Endothelial cell of umbilical vein (primary cell): Measurements from ENCODE around the gene SUPT4H1. TPM values are rescaled to one million over a fixed set of nuclear protein-coding genes. Genes with fewer than 3 reads are reported as not detected.

Experiments used
- BruUV-seq: library from RNA; stranded (reverse); fragments of 400-500 nt; replicated peaks from 2 replicates; lab custom pipeline; 2021; lab: Mats Ljungman, UMichigan
- CTCF ChIA-PET: fragments of 300-600, 350-600 bp; sonication (Branson Sonifier 250); formaldehyde crosslinking; loops from one replicate; lab custom pipeline; 2021; ENCODE audit warnings: antibody characterized with exemption, inconsistent platforms; lab: Charles Lee
- POLR2A ChIA-PET: fragments of 300-600, 350-600 bp; sonication (Branson Sonifier 250); formaldehyde crosslinking; loops from one replicate; lab custom pipeline; 2021; ENCODE audit warnings: antibody characterized with exemption, inconsistent platforms; lab: Charles Lee
- DNase-seq: peaks from one replicate; pipeline ENCODE4 v3.0.0-alpha.2; 2011; ENCODE audit warnings: low read depth, low spot score
- FAIRE-seq: peaks from 2 replicates; lab custom pipeline; 2011; peaks lifted over from hg19 to GRCh38; lab: Jason Lieb, UNC
- H2AFZ ChIP-seq: 2 replicates; pipeline ENCODE4 v1.6.0; 2012; ENCODE audit warnings: low read depth, low read length, control low read depth, inconsistent platforms
- H3K27ac ChIP-seq: 2 replicates; pipeline ENCODE4 v1.5.1; 2011; ENCODE audit warnings: low read depth, mild to moderate bottlenecking, control low read depth, low read length, moderate library complexity; ENCODE audit not compliant: insufficient read depth
- H3K27me3 ChIP-seq, 2 experiments: 2 replicates each; pipeline versions ENCODE4 v1.6.0 to v1.6.1; 2011; ENCODE audit warnings: low read length in 2 of 2, mixed read lengths in 1 of 2; ENCODE audit not compliant: control insufficient read depth in 2 of 2, insufficient read depth in 2 of 2
- H3K36me3 ChIP-seq, 2 experiments: 2 replicates in 1 of 2; 3 replicates in 1 of 2; pipeline ENCODE4 v1.5.1; 2011; ENCODE audit warnings: low read length in 2 of 2, mild to moderate bottlenecking in 1 of 2, moderate library complexity in 1 of 2; ENCODE audit not compliant: control insufficient read depth in 2 of 2, insufficient read depth in 2 of 2; ENCODE audit errors: extremely low read depth in 1 of 2
- H3K4me1 ChIP-seq: 3 replicates; pipeline ENCODE4 v1.5.1; 2011; ENCODE audit warnings: mild to moderate bottlenecking, low read length; ENCODE audit not compliant: control insufficient read depth, insufficient read depth; ENCODE audit errors: extremely low read depth
- H3K4me2 ChIP-seq: 2 replicates; pipeline ENCODE4 v1.6.1; 2011; ENCODE audit warnings: low read length, control low read depth, mixed read lengths; ENCODE audit not compliant: insufficient read depth
- H3K4me3 ChIP-seq, 3 experiments: fragments of 200-600 bp in 1 of 3; sonication (generic), shearing (Covaris generic) in 1 of 3; replicated peaks in 1 of 3; 2 replicates each; pipeline ENCODE4 v1.5.1; 2011 to 2016; ENCODE audit warnings: control low read depth in 3 of 3, low read length in 3 of 3, mild to moderate bottlenecking in 2 of 3, inconsistent platforms in 1 of 3, low read depth in 1 of 3, moderate library complexity in 1 of 3; ENCODE audit not compliant: insufficient read depth in 1 of 3
- H3K79me2 ChIP-seq: 2 replicates; pipeline ENCODE4 v1.6.0; 2012; ENCODE audit warnings: low read length, inconsistent platforms; ENCODE audit not compliant: control insufficient read depth, insufficient read depth
- H3K9ac ChIP-seq: replicated peaks from 2 replicates; pipeline ENCODE3; 2011; ENCODE audit warnings: low read length, control low read depth; ENCODE audit not compliant: insufficient read depth; ENCODE audit errors: extremely low read depth
- H3K9me1 ChIP-seq: replicated peaks from 3 replicates; pipeline ENCODE4 v1.6.0; 2011; ENCODE audit warnings: mild to moderate bottlenecking, low read length; ENCODE audit not compliant: control insufficient read depth, insufficient read depth; ENCODE audit errors: extremely low read depth
- H3K9me3 ChIP-seq: replicated peaks from 2 replicates; pipeline ENCODE4 v1.5.1; 2012; ENCODE audit warnings: low read length, inconsistent platforms; ENCODE audit not compliant: control insufficient read depth, insufficient read depth
- H4K20me1 ChIP-seq: replicated peaks from 2 replicates; pipeline ENCODE3; 2011; ENCODE audit warnings: mild to moderate bottlenecking, low read length; ENCODE audit not compliant: control insufficient read depth, insufficient read depth; ENCODE audit errors: extremely low read depth
- CTCF ChIP-seq, 2 donors: IDR thresholded peaks; 1 replicate in 1 of 2; 2 replicates in 1 of 2; pipeline ENCODE4 v1.5.1; 2011; ENCODE audit warnings: low read length in 2 of 2, mild to moderate bottlenecking in 2 of 2, moderate library complexity in 2 of 2, control low read depth in 1 of 2, inconsistent platforms in 1 of 2, low read depth in 1 of 2; ENCODE audit not compliant: insufficient read depth in 1 of 2; ENCODE audit errors: extremely low read depth in 1 of 2
- EZH2 ChIP-seq: IDR thresholded peaks from 2 replicates; pipeline ENCODE4 v1.6.1; 2012; ENCODE audit warnings: borderline replicate concordance, low read depth, mild to moderate bottlenecking, moderate library complexity, low read length, inconsistent platforms; ENCODE audit not compliant: severe bottlenecking
- FOS ChIP-seq: IDR thresholded peaks from 2 replicates; pipeline ENCODE4 v1.6.1; 2011; ENCODE audit warnings: mild to moderate bottlenecking, low read length, moderate library complexity, borderline replicate concordance; ENCODE audit not compliant: insufficient read depth
- JUN ChIP-seq: IDR thresholded peaks from 2 replicates; pipeline ENCODE4 v1.6.1; 2011; ENCODE audit warnings: borderline replicate concordance, low read depth; ENCODE audit not compliant: insufficient read length, insufficient read depth
- MAX ChIP-seq: IDR thresholded peaks from 2 replicates; pipeline ENCODE4 v1.6.1; 2011; ENCODE audit not compliant: insufficient read depth, insufficient read length
- POLR2A ChIP-seq: IDR thresholded peaks from 2 replicates; pipeline ENCODE4 v1.6.1; 2012; ENCODE audit warnings: low read depth, mild to moderate bottlenecking, control low read depth, low read length
- POLR2AphosphoS5 ChIP-seq: IDR thresholded peaks from 2 replicates; pipeline ENCODE4 v1.6.1; 2012; ENCODE audit warnings: low read depth, mild to moderate bottlenecking, control low read depth, low read length, moderate library complexity; ENCODE audit not compliant: insufficient read depth
- dilution Hi-C: fragments of 300-500 bp; cut with MboI; formaldehyde crosslinking; loops from one replicate; pipeline ENCODE4 v1.15.0; 2019; ENCODE audit warnings: low sequenced_read_pairs; ENCODE audit not compliant: extremely low pct_ligation_motif_present
- intact Hi-C: fragments of 100-400 bp; cut with micrococcal nuclease; formaldehyde crosslinking; loops from one replicate; pipeline ENCODE4 v1.10.0; 2022
- polyA plus RNA-seq, 4 experiments: library from polyadenylated mRNA; depleted of rRNA in 3 of 4; stranded (reverse) in 3 of 4; unstranded in 1 of 4; fragments of >200 nt; gene quantifications; 2 replicates each; pipeline versions ENCODE4 v1.2.1 to v1.2.3, GENCODE V29; 2011 to 2012; ENCODE audit warnings: missing spikeins in 1 of 4
- total RNA-seq: library from RNA; stranded (reverse); gene quantifications from 2 replicates; pipeline ENCODE4 v1.2.3, GENCODE V29; 2021

The SUPT4H1 gene
- total and polyA plus RNA-seq, 2 donors (not counting 3 experiments of a cell fraction or from before 2014, with no cell fraction given), result 77.5 to 154 TPM

- ChIA-PET CTCF (interaction anchor here (0.6 to 5.6 kb wide), 3 partner anchors 54 to 120 kb away, joined by 3 to 79 read pairs (median 3); partner anchors contain the start of gene RNF43), POLR2A (no interaction called here)
- Histone ChIP-seq H3K9me1 (no peaks in the 10 kb centered on the region), H3K4me3 (no peak overlapping the region), H3K9ac (no peak overlapping the region), H3K4me1 (no peaks in the 10 kb centered on the region), H3K36me3 (no peaks in the 10 kb centered on the region), H3K27ac (no peak overlapping the region), H4K20me1 (no peaks in the 10 kb centered on the region), H3K9me3 (no peaks in the 10 kb centered on the region), H3K4me2 (no peak overlapping the region), H2AFZ (no peak overlapping the region), H3K27me3 (peaks cover 11 to 14% of the 10 kb centered on the region in 2 experiments), H3K79me2 (no peaks in the 10 kb centered on the region)
- DNase-seq, result no peak
- dilution Hi-C loops, result no loop called here
- intact Hi-C loops, result no loop called here
- TF ChIP-seq EZH2 (no peak), POLR2A (no peak)
- no TSS peak for BruUV-seq
- no peak for FAIRE-seq
Observed at GRCh38 chr17:58319173-58320162, 32.5 kb downstream of the SUPT4H1 start.

- intact Hi-C loops, result no loop called here
- H2AFZ ChIP-seq, result no peak overlapping the region
Observed at GRCh38 chr17:58318627-58319172, 33.3 kb downstream of the SUPT4H1 start.

More at GRCh38 chr17:58318627-58319172, 33.3 kb downstream of the SUPT4H1 start:
- CTCF ChIA-PET, result interaction anchor here (0.6 to 5.6 kb wide), 5 partner anchors 10 to 128 kb away, joined by 3 to 79 read pairs (median 6); partner anchors contain the start of gene RNF43
- dilution Hi-C loops, result no loop called here
- H3K27ac ChIP-seq, result no peak overlapping the region
- H4K20me1 ChIP-seq, result no peaks in the 10 kb centered on the region
- H3K9me1 ChIP-seq, result no peaks in the 10 kb centered on the region
- no peak for FAIRE-seq
- H3K9ac ChIP-seq, result no peak overlapping the region
- no peak for DNase-seq
- peaks cover 6% of the 10 kb centered on the region in 2 experiments for H3K27me3 ChIP-seq
- no peaks in the 10 kb centered on the region for H3K4me1 ChIP-seq
- H3K79me2 ChIP-seq, result no peaks in the 10 kb centered on the region
- no TSS peak for BruUV-seq
- TF ChIP-seq CTCF (IDR thresholded peaks at IDR 0.05; ENCODE audit: extremely low read depth in 1 of 2, insufficient read depth in 1 of 2, low read depth in 1 of 2, low read length in 2 of 2), result no peak
- TF ChIP-seq FOS, result no peak
- no peak for TF ChIP-seq MAX
- TF ChIP-seq POLR2AphosphoS5, result no peak
- no peak for TF ChIP-seq JUN
- H3K4me2 ChIP-seq, result no peak overlapping the region
- no peaks in the 10 kb centered on the region for H3K9me3 ChIP-seq
- POLR2A ChIA-PET, result no interaction called here
- H3K36me3 ChIP-seq, result no peaks in the 10 kb centered on the region
- H3K4me3 ChIP-seq, result no peak overlapping the region
